HG02763 (cell line): Measurements from ENCODE around the gene TMEM9.

Experiments used
- ATAC-seq: cut with Tn5 transposase; IDR thresholded peaks from one replicate; pipeline ENCODE4 v1.9.1; 2021; ENCODE audit warnings: mild to moderate bottlenecking, moderate library complexity; ENCODE audit not compliant: unreplicated experiment

TMEM9 gene

DNA sequence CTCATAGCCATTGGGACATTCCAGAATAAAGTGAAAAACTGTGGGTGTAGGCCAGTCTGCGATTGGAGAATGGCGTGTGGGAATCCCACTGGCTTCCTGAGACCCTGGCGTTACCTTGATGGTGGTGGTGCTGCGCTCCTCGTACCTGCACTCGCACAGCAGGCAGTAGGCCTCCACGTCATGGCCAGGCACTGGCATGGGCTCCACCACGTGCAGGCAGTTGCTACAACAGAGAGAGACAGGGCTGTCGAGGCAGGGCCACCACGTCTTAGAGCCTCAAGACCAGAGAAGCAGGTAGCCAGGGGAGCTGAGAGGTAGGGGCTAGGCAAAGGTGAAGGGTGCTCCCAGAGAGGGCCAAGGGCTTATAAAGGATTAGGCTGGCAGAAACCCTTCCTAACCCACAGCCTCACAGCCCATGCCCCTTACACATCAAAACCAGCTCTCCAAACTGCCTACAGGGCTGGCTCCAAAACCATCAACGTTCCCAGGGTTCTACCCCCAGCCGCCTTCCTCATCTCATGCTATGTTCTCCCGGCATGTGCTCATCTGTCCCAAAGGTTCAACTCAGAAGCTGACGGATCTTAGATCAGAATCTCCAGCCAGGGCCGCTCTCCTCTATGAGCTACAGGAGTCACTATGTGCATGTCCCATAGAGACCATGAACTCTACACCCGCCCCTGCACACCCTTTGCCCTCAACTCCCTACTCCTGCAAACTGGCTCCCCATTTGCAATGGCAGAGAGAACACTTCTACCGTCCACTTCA lies 7.5 kb downstream of the TMEM9 start:
- ATAC-seq: no peak

- no peak for ATAC-seq
These were observed 8.5 kb downstream of the TMEM9 start for GRCh38 chr1:201145816-201146215.

DNA sequence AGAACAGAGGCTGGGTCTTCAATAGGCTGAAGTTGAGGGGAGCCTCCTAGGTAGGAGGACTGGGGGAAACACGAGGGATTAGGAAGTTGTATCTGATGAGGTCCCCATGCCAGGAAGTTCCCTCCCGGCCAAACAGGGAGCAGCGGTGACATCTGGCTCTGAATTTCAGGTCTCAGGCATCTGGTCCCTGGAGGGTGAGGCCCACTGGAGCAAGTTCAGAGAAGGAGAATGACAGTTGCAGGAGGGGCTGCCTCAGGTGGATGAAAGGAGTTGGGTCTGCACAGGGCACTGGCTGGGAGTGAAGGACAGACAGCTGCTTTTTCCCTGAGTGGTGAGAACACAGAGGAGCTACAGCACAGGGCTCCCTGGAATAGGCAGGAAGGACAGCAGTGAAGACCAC lies 9.1 kb downstream of the TMEM9 start:
- no peak for ATAC-seq

DNA sequence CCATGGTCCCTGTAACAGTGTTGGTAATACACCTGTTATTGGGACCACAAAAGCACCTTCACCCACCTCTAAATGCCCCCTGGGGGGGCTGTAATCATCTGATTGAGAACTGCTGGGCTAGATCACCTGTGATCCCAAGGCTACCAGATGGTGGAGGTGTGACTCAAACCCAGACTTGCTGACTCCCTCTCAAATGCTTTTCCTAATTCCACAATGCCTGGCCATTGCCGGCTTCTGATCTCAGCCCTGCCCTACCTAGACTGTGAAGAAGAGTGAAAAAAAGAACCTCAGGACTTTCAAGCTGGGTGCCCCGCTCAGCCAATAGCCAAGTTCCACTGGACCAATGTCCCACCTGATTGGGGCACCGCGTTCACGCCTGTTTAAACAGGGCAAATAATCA lies 9.6 kb downstream of the TMEM9 start:
- ATAC-seq: no peak

GRCh38 chr1:201143726-201144635 lies 10.3 kb downstream of the TMEM9 start:
- ATAC-seq: no peak

DNA sequence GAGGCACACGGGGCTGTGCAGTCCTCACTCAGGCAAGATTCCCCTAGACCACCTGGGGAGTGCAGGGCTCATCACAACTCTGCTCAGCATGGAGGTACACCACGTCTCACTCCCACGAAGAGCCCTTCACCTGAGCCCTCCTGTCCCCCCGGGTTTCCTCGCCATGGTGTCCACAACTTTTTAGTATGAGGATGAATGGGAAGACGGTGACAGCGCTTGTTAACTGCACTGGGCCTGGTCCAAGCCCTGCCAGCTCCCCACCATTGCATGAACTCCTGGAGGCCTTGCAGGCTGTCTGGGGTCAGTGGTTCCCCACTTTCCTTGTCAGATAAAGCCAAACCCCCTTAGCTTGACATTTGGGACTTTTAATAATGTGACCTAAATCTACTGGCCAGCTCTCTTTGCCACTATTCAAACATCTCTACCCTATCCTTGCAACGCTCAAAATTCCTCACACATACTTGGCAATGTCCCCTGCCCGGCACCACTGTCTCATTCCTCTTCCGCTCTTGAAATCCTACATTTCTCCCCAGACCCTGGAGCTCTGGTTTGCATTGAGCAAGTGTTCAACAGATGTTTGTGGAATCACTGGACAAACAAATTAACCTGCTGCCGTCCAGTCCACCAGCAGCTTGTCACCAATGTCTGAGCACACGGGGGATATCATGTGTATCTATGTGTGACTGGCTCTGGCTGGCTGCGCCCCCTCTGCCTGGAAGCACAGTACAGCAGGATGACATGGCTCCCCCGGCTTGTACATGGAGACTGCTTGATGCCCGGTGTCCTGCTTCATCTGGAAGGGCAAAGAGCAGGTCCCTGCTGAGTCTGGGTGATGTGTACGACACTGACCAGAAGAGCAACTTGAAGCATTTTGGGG lies 11.2 kb downstream of the TMEM9 start:
- no peak for ATAC-seq

DNA sequence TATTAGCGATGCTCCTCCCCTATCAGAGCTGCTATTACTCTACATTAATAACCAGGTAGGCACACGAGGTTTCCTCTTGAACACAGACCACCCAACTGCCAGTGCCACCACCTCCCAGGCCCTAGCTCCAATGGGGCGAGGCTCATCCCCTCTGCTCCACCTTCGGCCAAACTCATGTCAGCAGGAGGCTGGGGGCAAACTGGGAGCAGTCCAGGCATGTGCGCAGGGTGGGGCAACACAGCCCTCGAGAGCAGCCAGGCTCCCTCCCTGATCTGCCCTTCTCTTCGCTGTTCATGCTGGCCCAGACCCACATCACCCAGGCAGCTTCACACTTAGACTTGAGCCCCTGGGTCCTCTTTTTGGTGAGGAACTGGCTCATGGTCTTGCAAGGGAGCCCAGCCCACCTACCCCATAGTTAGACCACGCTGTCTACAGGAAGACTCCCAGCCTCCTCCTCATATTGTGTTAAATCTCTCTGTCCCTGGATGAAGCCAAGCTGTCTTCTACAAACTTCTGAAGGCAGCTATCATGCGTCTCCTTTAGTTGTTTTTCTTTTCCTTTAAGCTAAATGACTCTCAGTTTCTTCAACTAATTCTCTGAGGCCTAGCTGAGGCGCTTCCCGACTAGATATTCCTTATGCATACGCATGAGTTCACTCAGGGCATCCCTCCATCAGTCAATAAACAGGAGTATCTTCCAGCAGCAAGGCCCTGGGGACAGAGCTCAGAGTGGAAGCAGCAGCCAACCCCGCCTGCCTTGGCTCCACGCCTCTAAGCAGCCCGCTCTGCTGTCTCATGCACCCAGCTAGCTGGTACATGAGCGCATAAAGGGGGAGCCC lies 12.0 kb downstream of the TMEM9 start:
- ATAC-seq: no peak

- ATAC-seq: no peak
These were observed 12.9 kb downstream of the TMEM9 start for GRCh38 chr1:201141418-201141817.

GRCh38 chr1:201140941-201141260 lies 13.4 kb downstream of the TMEM9 start:
- ATAC-seq: no peak

- ATAC-seq: no peak
These were observed 13.9 kb downstream of the TMEM9 start for GRCh38 chr1:201140235-201140940.

DNA sequence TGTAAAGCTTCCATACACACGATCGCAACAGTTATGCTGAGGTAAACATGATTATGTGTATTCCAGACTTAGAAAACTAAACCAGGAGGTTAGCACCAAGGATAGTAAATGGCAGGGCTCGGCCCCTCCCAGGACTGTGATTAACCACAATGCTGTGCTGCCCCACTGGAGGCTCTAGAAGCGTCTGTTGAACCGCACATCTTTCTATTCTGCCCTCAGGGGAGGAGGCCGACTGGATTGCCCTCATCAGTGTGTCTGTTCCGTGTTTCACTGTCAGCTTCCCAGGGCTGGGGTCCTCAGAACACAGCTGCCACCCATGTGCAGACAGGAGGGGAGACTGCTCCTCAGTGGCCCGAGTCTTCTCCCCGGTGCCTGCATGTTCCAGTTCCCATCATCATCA lies 14.5 kb downstream of the TMEM9 start:
- no peak for ATAC-seq

DNA sequence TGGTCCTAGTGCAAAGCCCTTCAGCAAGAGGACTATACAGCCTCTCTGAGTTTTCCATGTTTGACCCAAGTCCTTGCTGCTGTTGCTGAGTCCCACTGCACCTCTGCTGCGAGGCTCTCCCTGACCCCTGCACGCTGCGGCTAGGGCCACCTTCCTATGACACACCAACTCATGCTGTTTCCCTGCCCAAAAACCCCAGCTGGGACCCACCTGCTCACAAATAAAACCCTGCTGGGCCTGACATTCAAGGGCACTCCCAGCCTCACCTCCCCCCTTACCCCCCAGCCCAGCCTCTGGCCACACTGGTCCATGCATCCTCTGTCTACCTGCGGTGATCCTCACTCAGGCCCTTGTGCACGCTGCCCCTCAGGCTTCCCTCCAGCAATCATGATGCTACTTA lies 15.0 kb downstream of the TMEM9 start:
- no peak for ATAC-seq

- no peak for ATAC-seq
These were observed 15.9 kb downstream of the TMEM9 start for GRCh38 chr1:201138311-201138840.

GRCh38 chr1:201137579-201138310 lies 16.5 kb downstream of the TMEM9 start:
- no peak for ATAC-seq

DNA sequence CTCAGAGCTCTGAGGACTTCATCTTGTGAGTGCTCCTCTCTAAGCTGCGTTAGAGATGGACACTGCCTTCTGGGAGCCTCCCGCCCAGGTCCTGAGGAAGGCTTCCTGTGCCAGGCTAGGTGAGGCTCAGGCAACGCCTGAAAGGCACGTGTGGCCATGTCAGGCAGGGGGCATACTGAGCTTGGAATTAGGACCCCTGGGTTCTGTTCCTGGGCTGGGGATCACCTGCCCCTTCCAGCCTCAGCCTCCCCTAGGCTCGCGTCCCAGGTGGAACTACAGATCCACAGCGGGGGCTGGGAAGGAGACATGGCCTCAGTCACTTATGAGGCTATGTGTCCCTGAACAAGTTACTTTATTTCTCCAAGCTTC lies 17.3 kb downstream of the TMEM9 start:
- no peak for ATAC-seq

- ATAC-seq: no peak
These were observed 17.8 kb downstream of the TMEM9 start for GRCh38 chr1:201136355-201137023.

GRCh38 chr1:201134405-201134804 lies 19.9 kb downstream of the TMEM9 start:
- no peak for ATAC-seq

DNA sequence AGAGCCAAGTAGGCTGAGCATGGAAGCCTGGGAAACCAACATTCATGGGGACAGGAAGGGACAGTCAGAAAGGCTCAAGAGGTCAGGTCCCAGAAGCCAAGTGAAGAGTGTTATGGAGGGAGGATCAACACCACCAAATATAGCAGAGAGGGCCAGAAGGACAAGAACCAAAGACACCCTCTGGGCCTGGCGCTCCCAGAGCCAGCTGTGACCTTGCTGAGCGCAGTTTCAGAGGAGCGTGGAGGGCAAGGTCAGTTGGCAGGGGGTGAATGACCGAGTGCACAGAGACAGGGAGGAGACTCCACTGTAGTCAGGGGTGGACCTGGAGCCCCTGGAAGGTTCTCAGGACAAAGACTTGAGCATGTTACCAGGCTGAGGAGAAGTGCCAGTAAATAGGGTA lies 22.9 kb downstream of the TMEM9 start:
- ATAC-seq: no peak
